HFFc6 (cell line): ENCODE data around the gene BOD1. TPM values are rescaled to one million over a fixed set of nuclear protein-coding genes. Genes with fewer than 3 reads are reported as not detected.
A peak's percentile ranks its signal among the peaks of the same experiment; 100 is the strongest.

ENCODE experiments used
- DNase-seq: peaks from one replicate; pipeline ENCODE4 v3.0.0-alpha.2; 2018
- H3K27ac Mint-ChIP-seq: 2 replicates; pipeline ENCODE4 v1.8.0; 2020; ENCODE audit warnings: mild to moderate bottlenecking, mixed read lengths
- H3K27me3 Mint-ChIP-seq: 2 replicates; pipeline ENCODE4 v1.8.0; 2021; ENCODE audit warnings: mild to moderate bottlenecking, moderate library complexity, mixed read lengths; ENCODE audit not compliant: insufficient read depth
- H3K36me3 Mint-ChIP-seq: 2 replicates; pipeline ENCODE4 v1.8.0; 2021; ENCODE audit warnings: low read depth, mixed read lengths
- H3K4me1 Mint-ChIP-seq: 2 replicates; pipeline ENCODE4 v1.8.0; 2020; ENCODE audit warnings: low read depth, mixed read lengths
- H3K4me3 Mint-ChIP-seq: 2 replicates; pipeline ENCODE4 v1.8.0; 2020; ENCODE audit warnings: mild to moderate bottlenecking, moderate library complexity, mixed read lengths
- H3K9me3 Mint-ChIP-seq: 2 replicates; pipeline ENCODE4 v1.8.0; 2020; ENCODE audit warnings: mild to moderate bottlenecking, mixed read lengths
- CTCF ChIP-seq: fragments of 200-600 bp; sonication (generic); IDR thresholded peaks from 2 replicates; pipeline ENCODE4 v1.5.0; 2021; ENCODE audit warnings: antibody characterized with exemption, mild to moderate bottlenecking
- total RNA-seq, 6 experiments: library from RNA; stranded (reverse); fragmentation: NEBNext Ultra II Directional; extraction: Animal tissue kit (Norgen Biotek cat#: 25700); gene quantifications; 2 replicates in 1 of 6; 3 replicates in 5 of 6; pipeline ENCODE4 v1.2.3, GENCODE V29; 2021

BOD1 gene
- total RNA-seq, 6 experiments from 2014 or later: 47.5 to 52.4 (median 50.9) TPM

- TF ChIP-seq CTCF: peak; percentile 74
- Mint-ChIP-seq H3K36me3 (no peaks in the 10 kb centered on the region), H3K4me3 (no peak overlapping the region), H3K4me1 (peaks cover 4% of the 10 kb centered on the region; the same call in 1 of the 2 replicates), H3K27me3 (peaks cover 8% of the 10 kb centered on the region), H3K27ac (no peak overlapping the region), H3K9me3 (no peaks in the 10 kb centered on the region)
- DNase-seq: no peak
These were observed 13.2 kb upstream of the BOD1 start for GRCh38 chr5:173629628-173630027.

- peaks cover 9% of the 10 kb centered on the region for H3K27me3 Mint-ChIP-seq
- H3K4me1 Mint-ChIP-seq: peaks cover 4% of the 10 kb centered on the region; the same call in 1 of the 2 replicates
- no peak overlapping the region for H3K27ac Mint-ChIP-seq
- no peaks in the 10 kb centered on the region for H3K36me3 Mint-ChIP-seq
- no peak for DNase-seq
- no peaks in the 10 kb centered on the region for H3K9me3 Mint-ChIP-seq
- no peak for TF ChIP-seq CTCF
- no peak overlapping the region for H3K4me3 Mint-ChIP-seq
These were observed 12.1 kb upstream of the BOD1 start for GRCh38 chr5:173628501-173628900.

- no peak for TF ChIP-seq CTCF
- H3K4me3 Mint-ChIP-seq: no peak overlapping the region
- H3K4me1 Mint-ChIP-seq: peaks cover 4% of the 10 kb centered on the region; the same call in 1 of the 2 replicates
- H3K27ac Mint-ChIP-seq: no peak overlapping the region
- H3K9me3 Mint-ChIP-seq: no peaks in the 10 kb centered on the region
- no peak for DNase-seq
- H3K27me3 Mint-ChIP-seq: peaks cover 9% of the 10 kb centered on the region
- H3K36me3 Mint-ChIP-seq: no peaks in the 10 kb centered on the region
These were observed 11.5 kb upstream of the BOD1 start for GRCh38 chr5:173627860-173628392.

GRCh38 chr5:173627271-173627670 is 10.8 kb upstream of the BOD1 start:
- TF ChIP-seq CTCF: no peak
- Mint-ChIP-seq H3K36me3 (no peaks in the 10 kb centered on the region), H3K4me1 (peaks cover 4% of the 10 kb centered on the region; the same call in 1 of the 2 replicates), H3K4me3 (no peak overlapping the region), H3K9me3 (no peaks in the 10 kb centered on the region), H3K27ac (no peak overlapping the region), H3K27me3 (peaks cover 9% of the 10 kb centered on the region)
- DNase-seq: no peak

- Mint-ChIP-seq H3K27ac (no peak overlapping the region), H3K9me3 (no peaks in the 10 kb centered on the region), H3K36me3 (no peaks in the 10 kb centered on the region), H3K4me1 (peaks cover 4% of the 10 kb centered on the region; the same call in 1 of the 2 replicates), H3K4me3 (no peak overlapping the region), H3K27me3 (peaks cover 11% of the 10 kb centered on the region)
- TF ChIP-seq CTCF: no peak
- DNase-seq: no peak
These were observed 10.0 kb upstream of the BOD1 start for GRCh38 chr5:173626505-173626820.
